ENCODE measurements around the gene CTSK.
"Not testable (repeated sequence)": the region's sequence is repeated elsewhere in the genome, so short reads cannot be mapped to it uniquely, and the experiment has no call there.

CTSK gene

GRCh38 chr1:150836129-150836773, 28.2 kb upstream of the CTSK start:
- no peak for DNase-seq
- Histone ChIP-seq H4K20me1 (ENCODE audit: insufficient read depth, low read length) (no peaks in the 10 kb centered on the region), H3K4me3 (ENCODE audit: low read depth in 1 of 2, low read length in 2 of 2) (no peak overlapping the region), H3K9ac (ENCODE audit: low read depth, low read length) (no peak overlapping the region), H3K79me2 (ENCODE audit: insufficient read depth, low read length) (no peaks in the 10 kb centered on the region), H2AFZ (ENCODE audit: low read depth, low read length) (no peak overlapping the region), H3K4me1 (ENCODE audit: insufficient read depth, low read length) (no peaks in the 10 kb centered on the region), H3K27ac (ENCODE audit: low read length) (no peak overlapping the region), H3K9me3 (ENCODE audit: insufficient read depth, low read length, severe bottlenecking) (no peaks in the 10 kb centered on the region), H3K4me2 (ENCODE audit: insufficient read depth, low read length) (no peak overlapping the region), H3K36me3 (ENCODE audit: insufficient read depth, low read length) (peaks cover 64% of the 10 kb centered on the region), H3K27me3 (ENCODE audit: insufficient read depth, low read length, poor library complexity) (no peaks in the 10 kb centered on the region)
- no peak for TF ChIP-seq CTCF (IDR thresholded peaks at IDR 0.05; ENCODE audit: borderline replicate concordance, extremely low read depth, low read length, poor library complexity, severe bottlenecking)
- no peak for TF ChIP-seq EZH2 (IDR thresholded peaks at IDR 0.05; ENCODE audit: borderline replicate concordance, low read depth, low read length, severe bottlenecking)
- ATAC-seq (ENCODE audit: insufficient read depth, low read depth): no peak

GRCh38 chr1:150833961-150834360, 25.9 kb upstream of the CTSK start:
- H3K36me3 ChIP-seq (ENCODE audit: insufficient read depth, low read length): peaks cover 67% of the 10 kb centered on the region
- DNase-seq; H4K20me1 ChIP-seq (ENCODE audit: insufficient read depth, low read length); H2AFZ ChIP-seq (ENCODE audit: low read depth, low read length); H3K9ac ChIP-seq (ENCODE audit: low read depth, low read length); H3K4me1 ChIP-seq (ENCODE audit: insufficient read depth, low read length); H3K4me2 ChIP-seq (ENCODE audit: insufficient read depth, low read length); ATAC-seq (ENCODE audit: insufficient read depth, low read depth); H3K27me3 ChIP-seq (ENCODE audit: insufficient read depth, low read length, poor library complexity); H3K4me3 ChIP-seq (ENCODE audit: low read depth in 1 of 2, low read length in 2 of 2); H3K9me3 ChIP-seq (ENCODE audit: insufficient read depth, low read length, severe bottlenecking); H3K79me2 ChIP-seq (ENCODE audit: insufficient read depth, low read length); H3K27ac ChIP-seq (ENCODE audit: low read length): not testable (repeated sequence)

GRCh38 chr1:150832597-150832996, 24.5 kb upstream of the CTSK start:
- no peak for DNase-seq
- H4K20me1 ChIP-seq (ENCODE audit: insufficient read depth, low read length): no peaks in the 10 kb centered on the region
- H3K4me3 ChIP-seq (ENCODE audit: low read depth in 1 of 2, low read length in 2 of 2): no peak overlapping the region
- no peak overlapping the region for H2AFZ ChIP-seq (ENCODE audit: low read depth, low read length)
- no peaks in the 10 kb centered on the region for H3K4me1 ChIP-seq (ENCODE audit: insufficient read depth, low read length)
- no peak overlapping the region for H3K27ac ChIP-seq (ENCODE audit: low read length)
- TF ChIP-seq CTCF (IDR thresholded peaks at IDR 0.05; ENCODE audit: borderline replicate concordance, extremely low read depth, low read length, poor library complexity, severe bottlenecking) (no peak), EZH2 (IDR thresholded peaks at IDR 0.05; ENCODE audit: borderline replicate concordance, low read depth, low read length, severe bottlenecking) (no peak)
- no peaks in the 10 kb centered on the region for H3K79me2 ChIP-seq (ENCODE audit: insufficient read depth, low read length)
- H3K4me2 ChIP-seq (ENCODE audit: insufficient read depth, low read length): no peak overlapping the region
- H3K36me3 ChIP-seq (ENCODE audit: insufficient read depth, low read length): peaks cover 69% of the 10 kb centered on the region
- H3K27me3 ChIP-seq (ENCODE audit: insufficient read depth, low read length, poor library complexity): no peaks in the 10 kb centered on the region
- ATAC-seq (ENCODE audit: insufficient read depth, low read depth): no peak
- no peaks in the 10 kb centered on the region for H3K9me3 ChIP-seq (ENCODE audit: insufficient read depth, low read length, severe bottlenecking)
- no peak overlapping the region for H3K9ac ChIP-seq (ENCODE audit: low read depth, low read length)

GRCh38 chr1:150829751-150830150, 21.7 kb upstream of the CTSK start:
- H3K36me3 ChIP-seq (ENCODE audit: insufficient read depth, low read length): peaks cover 66% of the 10 kb centered on the region

More at GRCh38 chr1:150829751-150830150, 21.7 kb upstream of the CTSK start:
- TF ChIP-seq EZH2 (IDR thresholded peaks at IDR 0.05; ENCODE audit: borderline replicate concordance, low read depth, low read length, severe bottlenecking): no peak
- TF ChIP-seq CTCF (IDR thresholded peaks at IDR 0.05; ENCODE audit: borderline replicate concordance, extremely low read depth, low read length, poor library complexity, severe bottlenecking): peak; percentile 11
- H3K9me3 ChIP-seq (ENCODE audit: insufficient read depth, low read length, severe bottlenecking): no peaks in the 10 kb centered on the region
- no peak overlapping the region for H3K9ac ChIP-seq (ENCODE audit: low read depth, low read length)
- H4K20me1 ChIP-seq (ENCODE audit: insufficient read depth, low read length): no peaks in the 10 kb centered on the region
- ATAC-seq (ENCODE audit: insufficient read depth, low read depth) (no peak), DNase-seq (no peak)
- H2AFZ ChIP-seq (ENCODE audit: low read depth, low read length): no peak overlapping the region
- H3K4me2 ChIP-seq (ENCODE audit: insufficient read depth, low read length): no peak overlapping the region
- no peaks in the 10 kb centered on the region for H3K4me1 ChIP-seq (ENCODE audit: insufficient read depth, low read length)
- H3K79me2 ChIP-seq (ENCODE audit: insufficient read depth, low read length): no peaks in the 10 kb centered on the region
- H3K27me3 ChIP-seq (ENCODE audit: insufficient read depth, low read length, poor library complexity): no peaks in the 10 kb centered on the region
- H3K27ac ChIP-seq (ENCODE audit: low read length): no peak overlapping the region
- H3K4me3 ChIP-seq (ENCODE audit: low read depth in 1 of 2, low read length in 2 of 2): no peak overlapping the region
